Fibroblast of skin of left biceps (primary cell): Measurements from ENCODE around the gene SDHA.
"Not testable (repeated sequence)": the region's sequence is repeated elsewhere in the genome, so short reads cannot be mapped to it uniquely, and the experiment has no call there.

ENCODE experiments used
- DNase-seq, 2 experiments: peaks; one replicate each; pipeline ENCODE4 v3.0.0-alpha.2; 2013; ENCODE audit warnings: low read depth in 2 of 2

The SDHA gene

GRCh38 chr5:300691-301435, 82.7 kb downstream of the SDHA start:
- DNase-seq, result not testable (repeated sequence)

- DNase-seq, result not testable (repeated sequence)
Observed at GRCh38 chr5:302416-302815, 84.3 kb downstream of the SDHA start.

- DNase-seq, result no peak
Observed at GRCh38 chr5:302966-303365, 84.8 kb downstream of the SDHA start.

GRCh38 chr5:303741-304140, 85.6 kb downstream of the SDHA start:
- not testable (repeated sequence) for DNase-seq

GRCh38 chr5:305050-305449, 86.9 kb downstream of the SDHA start:
- no peak for DNase-seq

- no peak for DNase-seq
Observed at GRCh38 chr5:305459-305858, 87.3 kb downstream of the SDHA start.

GRCh38 chr5:306011-306805, 88.1 kb downstream of the SDHA start:
- no peak for DNase-seq
